Astrocyte (in vitro differentiated cells and primary cell): ENCODE measurements around the gene ADRA2A. TPM values are rescaled to one million over a fixed set of nuclear protein-coding genes. Genes with fewer than 3 reads are reported as not detected.

Experiments used
- DNase-seq: peaks from one replicate; pipeline ENCODE4 v3.0.0-alpha.2; 2010; ENCODE audit warnings: low read depth
- FAIRE-seq: peaks from 2 replicates; lab custom pipeline; 2011; peaks lifted over from hg19 to GRCh38; lab: Jason Lieb, UNC
- H2AFZ ChIP-seq: 2 replicates; pipeline ENCODE4 v1.6.0; 2012; ENCODE audit warnings: low read depth, low read length, inconsistent platforms
- H3K27ac ChIP-seq: 2 replicates; pipeline ENCODE4 v1.5.1; 2011; ENCODE audit warnings: low read depth, low read length, inconsistent platforms
- H3K27me3 ChIP-seq: 2 replicates; pipeline ENCODE4 v1.6.0; 2011; ENCODE audit warnings: low read length, inconsistent platforms; ENCODE audit not compliant: insufficient read depth
- H3K36me3 ChIP-seq: 2 replicates; pipeline ENCODE4 v1.5.1; 2011; ENCODE audit warnings: low read length, inconsistent platforms; ENCODE audit not compliant: insufficient read depth
- H3K4me1 ChIP-seq: 2 replicates; pipeline ENCODE4 v1.5.1; 2011; ENCODE audit warnings: low read length, inconsistent platforms; ENCODE audit not compliant: insufficient read depth
- H3K4me2 ChIP-seq: 2 replicates; pipeline ENCODE4 v1.6.0; 2012; ENCODE audit warnings: low read length, inconsistent platforms
- H3K4me3 ChIP-seq: 2 replicates; pipeline ENCODE4 v1.5.1; 2011; ENCODE audit warnings: low read depth, mild to moderate bottlenecking, low read length, inconsistent platforms; ENCODE audit not compliant: insufficient read depth
- H3K79me2 ChIP-seq: 2 replicates; pipeline ENCODE4 v1.6.0; 2012; ENCODE audit warnings: mild to moderate bottlenecking, low read length, inconsistent platforms; ENCODE audit not compliant: insufficient read depth
- H3K9ac ChIP-seq: 2 replicates; pipeline ENCODE4 v1.6.0; 2012; ENCODE audit warnings: mild to moderate bottlenecking, low read length, inconsistent platforms
- H3K9me3 ChIP-seq: 2 replicates; pipeline ENCODE4 v1.5.1; 2012; ENCODE audit warnings: low read depth, mild to moderate bottlenecking, low read length, inconsistent platforms; ENCODE audit not compliant: insufficient read depth
- H4K20me1 ChIP-seq: 2 replicates; pipeline ENCODE4 v1.6.0; 2012; ENCODE audit warnings: low read length, inconsistent platforms; ENCODE audit not compliant: insufficient read depth
- H3K27ac Mint-ChIP-seq: one replicate; pipeline ENCODE4 v1.8.0; 2021; ENCODE audit warnings: mild to moderate bottlenecking, mixed read lengths; ENCODE audit not compliant: unreplicated experiment
- H3K27me3 Mint-ChIP-seq: one replicate; pipeline ENCODE4 v1.8.0; 2021; ENCODE audit warnings: low read depth, mixed read lengths; ENCODE audit not compliant: unreplicated experiment
- H3K36me3 Mint-ChIP-seq: one replicate; pipeline ENCODE4 v1.8.0; 2021; ENCODE audit warnings: low read depth, mixed read lengths; ENCODE audit not compliant: unreplicated experiment
- H3K4me1 Mint-ChIP-seq: one replicate; pipeline ENCODE4 v1.8.0; 2021; ENCODE audit warnings: low read depth, mixed read lengths; ENCODE audit not compliant: unreplicated experiment
- H3K4me3 Mint-ChIP-seq: one replicate; pipeline ENCODE4 v1.8.0; 2021; ENCODE audit warnings: mild to moderate bottlenecking, moderate library complexity, mixed read lengths; ENCODE audit not compliant: unreplicated experiment
- H3K9me3 Mint-ChIP-seq: one replicate; pipeline ENCODE4 v1.8.0; 2021; ENCODE audit warnings: mild to moderate bottlenecking, mixed read lengths; ENCODE audit not compliant: unreplicated experiment
- CTCF ChIP-seq: IDR thresholded peaks from 2 replicates; pipeline ENCODE4 v1.5.1; 2011; ENCODE audit warnings: low read depth, mild to moderate bottlenecking, inconsistent platforms, low read length, moderate library complexity; ENCODE audit not compliant: insufficient read depth
- EZH2 ChIP-seq: IDR thresholded peaks from 2 replicates; pipeline ENCODE4 v1.6.1; 2012; ENCODE audit warnings: mild to moderate bottlenecking, low read length, inconsistent platforms; ENCODE audit not compliant: insufficient read depth
- total RNA-seq: library from RNA; stranded (reverse); gene quantifications from 2 replicates; pipeline ENCODE4 v1.2.1, GENCODE V29; 2021

ADRA2A gene
- total RNA-seq, 1 donor from 2014 or later, result 1.2 TPM

GRCh38 chr10:111034598-111035310, 42.1 kb upstream of the ADRA2A start:
- Histone ChIP-seq H3K9ac (no peak overlapping the region), H3K9me3 (no peaks in the 10 kb centered on the region), H3K27ac (no peak overlapping the region), H2AFZ (no peak overlapping the region), H3K79me2 (no peaks in the 10 kb centered on the region), H3K27me3 (no peaks in the 10 kb centered on the region), H3K36me3 (no peaks in the 10 kb centered on the region), H3K4me3 (no peak overlapping the region), H3K4me1 (peaks cover 5% of the 10 kb centered on the region), H4K20me1 (no peaks in the 10 kb centered on the region), H3K4me2 (peak overlapping the region; percentile 47)
- no peak overlapping the region for H3K4me3 Mint-ChIP-seq
- TF ChIP-seq EZH2, result no peak
- no peak for TF ChIP-seq CTCF
- peaks cover 29% of the 10 kb centered on the region for H3K36me3 Mint-ChIP-seq
- DNase-seq (peak; percentile 34), FAIRE-seq (peak; percentile 70)
- H3K27ac Mint-ChIP-seq, result no peak overlapping the region
- H3K4me1 Mint-ChIP-seq, result peaks cover 13% of the 10 kb centered on the region
- no peaks in the 10 kb centered on the region for H3K27me3 Mint-ChIP-seq
- H3K9me3 Mint-ChIP-seq, result peaks cover 27% of the 10 kb centered on the region

GRCh38 chr10:111035542-111035941, 41.3 kb upstream of the ADRA2A start:
- peak overlapping the region; percentile 47 for H3K4me2 ChIP-seq
- no peak overlapping the region for H2AFZ ChIP-seq
- DNase-seq, result no peak
- no peaks in the 10 kb centered on the region for H3K27me3 ChIP-seq
- Mint-ChIP-seq H3K36me3 (peaks cover 23% of the 10 kb centered on the region), H3K4me1 (peaks cover 13% of the 10 kb centered on the region), H3K9me3 (peaks cover 28% of the 10 kb centered on the region), H3K27me3 (no peaks in the 10 kb centered on the region), H3K4me3 (no peak overlapping the region), H3K27ac (no peak overlapping the region)
- no peaks in the 10 kb centered on the region for H4K20me1 ChIP-seq
- H3K9me3 ChIP-seq, result no peaks in the 10 kb centered on the region
- H3K4me3 ChIP-seq, result no peak overlapping the region
- H3K36me3 ChIP-seq, result no peaks in the 10 kb centered on the region
- peak overlapping the region; percentile 1 for H3K27ac ChIP-seq
- TF ChIP-seq CTCF, result no peak
- no peak for TF ChIP-seq EZH2
- no peaks in the 10 kb centered on the region for H3K79me2 ChIP-seq
- FAIRE-seq, result no peak
- no peak overlapping the region for H3K9ac ChIP-seq
- H3K4me1 ChIP-seq, result peaks cover 5% of the 10 kb centered on the region

GRCh38 chr10:111037858-111038257, 39.0 kb upstream of the ADRA2A start:
- no peak for DNase-seq
- TF ChIP-seq CTCF (peak; percentile 32), EZH2 (no peak)
- H3K4me3 Mint-ChIP-seq, result no peak overlapping the region
- H3K4me1 Mint-ChIP-seq, result peaks cover 13% of the 10 kb centered on the region
- Histone ChIP-seq H2AFZ (no peak overlapping the region), H3K9ac (no peak overlapping the region), H3K4me1 (peaks cover 5% of the 10 kb centered on the region), H3K79me2 (no peaks in the 10 kb centered on the region), H3K36me3 (no peaks in the 10 kb centered on the region), H3K4me2 (no peak overlapping the region), H3K27ac (no peak overlapping the region), H3K4me3 (no peak overlapping the region), H3K9me3 (no peaks in the 10 kb centered on the region), H3K27me3 (no peaks in the 10 kb centered on the region), H4K20me1 (no peaks in the 10 kb centered on the region)
- no peak overlapping the region for H3K27ac Mint-ChIP-seq
- H3K27me3 Mint-ChIP-seq, result no peaks in the 10 kb centered on the region
- no peak for FAIRE-seq
- peaks cover 31% of the 10 kb centered on the region for H3K9me3 Mint-ChIP-seq
- peaks cover 15% of the 10 kb centered on the region for H3K36me3 Mint-ChIP-seq
